Activated naive CD8-positive, alpha-beta T cell treated with anti-CD3 and anti-CD28 coated beads, Interleukin-2, amount 10 ng/mL, durations not matched to agents 7 days and 5 days (primary cell): Measurements from ENCODE around the gene ARHGAP26. TPM values are rescaled to one million over a fixed set of nuclear protein-coding genes. Genes with fewer than 3 reads are reported as not detected.
"Not testable (repeated sequence)": the region's sequence is repeated elsewhere in the genome, so short reads cannot be mapped to it uniquely, and the experiment has no call there.

Experiments used
- ATAC-seq: fragments of 150-1000 bp; cut with Tn5 transposase; one replicate; pipeline ENCODE4 v1.10.0; 2021; ENCODE audit warnings: low read depth, moderate library complexity
- POLR2A ChIA-PET: fragments of 350-600 bp; sonication (Branson Sonifier 250); formaldehyde crosslinking; loops from one replicate; lab custom pipeline; 2021; ENCODE audit warnings: antibody characterized with exemption; lab: Charles Lee
- DNase-seq: peaks from one replicate; pipeline ENCODE4 v3.0.0; 2021
- H3K27ac Mint-ChIP-seq: one replicate; pipeline ENCODE4 v1.8.0; 2022; ENCODE audit warnings: mild to moderate bottlenecking, mixed read lengths
- H3K27me3 Mint-ChIP-seq: one replicate; pipeline ENCODE4 v1.8.0; 2022; ENCODE audit warnings: mild to moderate bottlenecking, moderate library complexity, mixed read lengths
- H3K36me3 Mint-ChIP-seq: one replicate; pipeline ENCODE4 v1.8.0; 2021; ENCODE audit warnings: mild to moderate bottlenecking, mixed read lengths
- H3K4me1 Mint-ChIP-seq: one replicate; pipeline ENCODE4 v1.8.0; 2021; ENCODE audit warnings: mixed read lengths
- H3K4me3 Mint-ChIP-seq: one replicate; pipeline ENCODE4 v1.8.0; 2022; ENCODE audit warnings: mild to moderate bottlenecking, moderate library complexity, mixed read lengths
- H3K9me3 Mint-ChIP-seq: one replicate; pipeline ENCODE4 v1.8.0; 2021; ENCODE audit warnings: mixed read lengths
- total RNA-seq, 2 experiments: library from RNA; stranded (reverse); gene quantifications; one replicate each; pipeline ENCODE4 v1.2.3, GENCODE V29; 2021

The ARHGAP26 gene
- total RNA-seq, 2 experiments from 2014 or later, result 30.6 to 32.0 TPM

DNA sequence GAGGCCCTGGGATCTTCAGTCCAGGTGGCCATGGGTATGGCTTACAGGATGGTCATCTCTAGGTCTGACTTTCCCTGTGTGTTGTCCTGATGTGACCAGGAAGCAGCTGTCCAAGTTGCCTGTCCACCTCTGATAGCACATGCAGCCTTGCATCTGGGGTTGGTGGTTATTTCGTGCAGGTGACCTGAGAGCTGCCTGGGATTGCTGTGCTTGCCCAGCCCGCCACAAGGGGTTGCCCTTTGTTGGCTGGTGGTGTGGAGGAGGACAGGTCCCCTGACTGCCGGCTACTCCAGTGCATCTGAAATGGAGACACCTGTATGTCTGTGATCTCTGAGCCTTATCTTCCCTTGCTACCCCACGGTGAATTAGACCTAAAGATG lies 212.6 kb downstream of the ARHGAP26 start:
- ATAC-seq (no peak), DNase-seq (no peak)
- H3K27me3 Mint-ChIP-seq, result no peaks in the 10 kb centered on the region
- H3K9me3 Mint-ChIP-seq, result peaks cover 6% of the 10 kb centered on the region
- peaks cover 35% of the 10 kb centered on the region for H3K4me1 Mint-ChIP-seq
- POLR2A ChIA-PET, result no interaction called here
- no peak overlapping the region for H3K4me3 Mint-ChIP-seq
- no peak overlapping the region for H3K27ac Mint-ChIP-seq
- H3K36me3 Mint-ChIP-seq, result peaks cover 23% of the 10 kb centered on the region

DNA sequence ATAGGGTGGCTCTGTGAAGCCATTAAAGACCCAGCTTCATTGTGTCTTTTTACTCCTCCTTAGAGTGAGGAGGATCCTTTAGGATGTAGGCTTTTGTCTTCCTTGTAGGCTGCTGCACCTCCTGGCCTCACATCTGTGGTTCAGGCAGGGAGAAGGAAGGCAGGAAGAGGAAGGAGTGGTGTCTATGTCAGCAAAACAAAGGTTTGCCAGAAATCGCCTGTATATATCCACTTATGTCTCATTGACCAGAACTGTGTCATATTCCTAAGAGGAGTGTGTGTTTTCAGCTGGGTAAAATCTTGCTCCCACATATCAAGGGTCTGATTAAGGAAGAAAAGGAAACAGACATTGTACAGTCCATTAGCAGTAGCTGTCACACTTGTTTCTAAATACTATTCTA lies 213.8 kb downstream of the ARHGAP26 start:
- Mint-ChIP-seq H3K27ac (peak overlapping the region; percentile 56), H3K4me1 (peaks cover 27% of the 10 kb centered on the region), H3K36me3 (peaks cover 32% of the 10 kb centered on the region), H3K9me3 (peaks cover 8% of the 10 kb centered on the region), H3K27me3 (no peaks in the 10 kb centered on the region), H3K4me3 (no peak overlapping the region)
- no peak for ATAC-seq
- POLR2A ChIA-PET, result no interaction called here
- DNase-seq, result no peak

DNA sequence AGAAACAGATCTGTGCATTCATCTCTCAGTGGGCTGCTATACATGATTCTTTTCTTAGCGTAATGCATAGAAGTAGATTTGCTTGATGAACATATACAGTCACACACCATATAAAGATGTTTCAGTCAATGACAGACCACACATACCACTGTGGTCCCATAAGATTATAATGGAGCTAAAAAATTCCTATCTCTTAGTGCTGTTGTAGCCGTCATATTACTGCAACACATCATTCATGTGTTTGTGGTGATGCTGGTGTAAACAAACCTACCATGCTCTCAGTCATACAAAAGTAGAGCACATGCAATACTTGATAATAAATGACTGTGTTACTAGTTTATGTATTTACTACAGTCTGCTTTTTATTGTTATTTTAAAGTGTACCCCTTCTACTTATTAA lies 214.3 kb downstream of the ARHGAP26 start:
- H3K27ac Mint-ChIP-seq, result no peak overlapping the region
- no peak overlapping the region for H3K4me3 Mint-ChIP-seq
- H3K4me1 Mint-ChIP-seq, result peaks cover 24% of the 10 kb centered on the region
- H3K36me3 Mint-ChIP-seq, result peaks cover 31% of the 10 kb centered on the region
- DNase-seq (no peak), ATAC-seq (no peak)
- no peaks in the 10 kb centered on the region for H3K27me3 Mint-ChIP-seq
- POLR2A ChIA-PET, result no interaction called here
- H3K9me3 Mint-ChIP-seq, result peaks cover 8% of the 10 kb centered on the region

DNA sequence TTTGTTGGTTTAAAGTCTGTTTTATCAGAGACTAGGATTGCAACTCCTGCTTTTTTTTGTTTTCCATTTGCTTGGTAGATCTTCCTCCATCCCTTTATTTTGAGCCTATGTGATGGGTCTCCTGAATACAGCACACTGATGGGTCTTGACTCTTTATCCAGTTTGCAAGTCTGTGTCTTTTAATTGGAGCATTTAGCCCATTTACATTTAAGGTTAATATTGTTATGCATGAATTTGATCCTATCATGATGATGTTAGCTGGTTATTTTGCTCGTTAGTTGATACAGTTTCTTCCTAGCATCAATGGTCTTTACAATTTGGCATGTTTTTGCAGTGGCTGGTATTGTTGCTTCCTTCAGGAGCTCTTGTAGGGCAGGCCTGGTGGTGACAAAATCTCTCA lies 219.1 kb downstream of the ARHGAP26 start:
- peaks cover 33% of the 10 kb centered on the region for H3K36me3 Mint-ChIP-seq
- H3K4me1 Mint-ChIP-seq, H3K4me3 Mint-ChIP-seq, H3K27ac Mint-ChIP-seq, ATAC-seq, H3K27me3 Mint-ChIP-seq, DNase-seq, POLR2A ChIA-PET: not testable (repeated sequence)
- peaks cover 15% of the 10 kb centered on the region for H3K9me3 Mint-ChIP-seq

DNA sequence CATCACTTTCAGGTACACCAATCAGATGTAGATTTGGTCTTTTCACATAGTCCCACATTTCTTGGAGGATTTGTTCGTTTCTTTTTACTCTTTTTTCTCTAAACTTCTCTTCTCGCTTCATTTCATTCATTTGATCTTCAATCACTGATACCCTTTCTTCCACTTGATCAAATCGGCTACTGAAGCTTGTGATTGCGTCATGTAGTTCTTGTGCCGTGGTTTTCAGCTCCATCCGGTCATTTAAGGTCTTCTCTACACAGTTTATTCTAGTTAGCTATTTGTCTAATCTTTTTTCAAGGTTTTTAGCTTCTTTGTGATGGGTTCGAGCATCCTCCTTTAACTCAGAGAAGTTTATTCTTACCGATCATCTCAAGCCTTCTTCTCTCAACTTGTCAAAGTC lies 219.9 kb downstream of the ARHGAP26 start:
- ATAC-seq, H3K27ac Mint-ChIP-seq, POLR2A ChIA-PET, H3K27me3 Mint-ChIP-seq, DNase-seq, H3K4me3 Mint-ChIP-seq, H3K4me1 Mint-ChIP-seq: not testable (repeated sequence)
- peaks cover 16% of the 10 kb centered on the region for H3K9me3 Mint-ChIP-seq
- H3K36me3 Mint-ChIP-seq, result peaks cover 35% of the 10 kb centered on the region

DNA sequence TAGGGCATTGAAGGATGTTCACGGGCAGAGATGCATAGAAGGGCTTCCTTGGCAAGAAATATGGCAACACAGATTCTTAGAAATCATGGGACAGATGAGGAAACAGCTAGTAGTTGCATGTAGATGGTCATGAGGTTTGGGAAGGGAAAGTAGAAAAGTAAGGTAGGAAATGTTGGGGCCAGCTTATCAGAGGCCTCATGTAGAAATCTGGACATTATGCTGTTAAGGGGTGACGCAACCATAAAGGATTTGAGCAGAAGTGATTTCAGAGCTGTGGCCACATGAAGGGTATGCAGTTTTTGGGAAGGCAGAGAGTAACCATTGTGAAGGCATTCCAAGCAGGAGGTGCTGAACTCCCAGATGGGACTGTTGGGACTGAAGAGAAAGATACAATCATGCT lies 224.0 kb downstream of the ARHGAP26 start:
- H3K4me1 Mint-ChIP-seq, result peaks cover 29% of the 10 kb centered on the region
- no peaks in the 10 kb centered on the region for H3K27me3 Mint-ChIP-seq
- H3K4me3 Mint-ChIP-seq, result no peak overlapping the region
- DNase-seq, result no peak
- H3K27ac Mint-ChIP-seq, result no peak overlapping the region
- ATAC-seq, result no peak
- peaks cover 39% of the 10 kb centered on the region for H3K36me3 Mint-ChIP-seq
- POLR2A ChIA-PET, result no interaction called here
- peaks cover 13% of the 10 kb centered on the region for H3K9me3 Mint-ChIP-seq

DNA sequence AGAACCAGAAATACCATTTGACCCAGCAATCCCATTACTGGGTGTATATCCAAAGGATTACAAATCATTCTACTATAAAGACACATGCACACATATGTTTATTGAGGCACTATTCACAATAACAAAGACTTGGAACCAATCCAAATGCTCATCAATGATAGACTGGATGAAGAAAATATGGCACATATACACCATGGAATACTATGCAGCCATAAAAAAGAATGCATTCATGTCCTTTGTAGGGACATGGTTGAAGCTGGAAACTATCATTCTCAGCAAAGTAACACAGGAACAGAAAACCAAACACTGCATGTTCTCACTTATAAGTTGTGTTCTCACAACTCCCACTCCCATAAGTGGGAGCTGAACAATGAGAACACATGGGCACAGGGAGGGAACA lies 225.4 kb downstream of the ARHGAP26 start:
- POLR2A ChIA-PET, H3K27ac Mint-ChIP-seq, H3K27me3 Mint-ChIP-seq, H3K4me3 Mint-ChIP-seq, ATAC-seq, DNase-seq: not testable (repeated sequence)
- peaks cover 34% of the 10 kb centered on the region for H3K4me1 Mint-ChIP-seq
- H3K9me3 Mint-ChIP-seq, result peaks cover 11% of the 10 kb centered on the region
- H3K36me3 Mint-ChIP-seq, result peaks cover 38% of the 10 kb centered on the region

DNA sequence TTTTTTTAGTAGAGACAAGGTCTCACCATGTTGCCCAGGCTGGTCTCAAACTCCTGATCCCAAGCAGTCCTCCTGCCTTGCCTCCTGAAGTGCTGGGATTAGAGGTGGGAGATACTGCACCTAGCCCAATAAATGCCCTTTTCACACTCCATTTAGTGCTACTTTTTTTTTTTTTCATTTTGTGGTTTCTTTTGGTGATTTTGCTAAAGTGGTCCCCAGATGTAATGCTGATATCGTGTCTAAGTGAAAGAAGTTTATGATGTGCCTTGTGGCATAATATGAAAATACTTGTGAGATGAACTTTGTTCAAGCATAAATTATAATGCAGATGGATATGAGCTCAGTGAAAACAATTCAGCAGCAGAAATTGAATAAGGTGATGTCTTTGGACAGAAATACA lies 227.4 kb downstream of the ARHGAP26 start:
- ATAC-seq (no peak), DNase-seq (no peak)
- no peak overlapping the region for H3K4me3 Mint-ChIP-seq
- no peaks in the 10 kb centered on the region for H3K27me3 Mint-ChIP-seq
- POLR2A ChIA-PET, result interaction anchor here (0.9 kb wide), 1 partner anchor 407 kb away, joined by 3 read pairs; no protein-coding TSS in a partner anchor
- H3K4me1 Mint-ChIP-seq, result peaks cover 50% of the 10 kb centered on the region
- H3K27ac Mint-ChIP-seq, result peak overlapping the region; percentile 35
- H3K9me3 Mint-ChIP-seq, result peaks cover 10% of the 10 kb centered on the region
- H3K36me3 Mint-ChIP-seq, result peaks cover 43% of the 10 kb centered on the region

DNA sequence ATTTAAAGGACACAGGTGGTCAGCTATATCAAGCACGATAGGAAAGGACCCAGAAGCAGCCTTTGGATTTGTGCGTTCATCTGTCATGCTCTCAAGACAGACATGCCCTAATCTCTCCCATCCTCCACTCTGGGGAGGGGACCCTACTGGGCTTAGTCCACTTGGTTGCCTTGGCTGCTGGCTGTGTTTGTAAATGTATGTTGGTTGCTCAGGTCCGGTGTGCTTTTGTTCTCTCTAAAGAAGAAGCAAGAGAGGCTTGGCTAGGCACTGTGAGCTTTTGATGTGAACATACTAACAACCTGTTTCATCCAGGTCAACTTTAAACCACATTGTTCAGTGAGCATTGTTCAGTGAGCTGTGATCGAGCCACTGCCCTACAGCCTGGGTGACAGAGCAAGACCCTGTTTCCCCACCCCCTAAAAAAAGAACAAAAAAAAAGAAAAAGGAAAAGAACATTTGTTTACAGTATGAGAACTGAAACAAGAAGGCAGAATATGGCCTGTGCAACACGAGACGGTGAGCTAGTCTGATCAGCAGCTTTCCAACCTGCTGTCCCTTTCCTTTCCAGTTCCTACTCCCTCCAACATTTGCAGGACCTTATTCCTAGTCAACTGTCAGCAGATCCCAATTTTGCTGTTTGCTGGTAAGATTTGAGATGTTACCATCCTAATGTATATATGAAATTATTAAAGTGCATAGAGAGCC lies 228.3 kb downstream of the ARHGAP26 start:
- Mint-ChIP-seq H3K9me3 (peaks cover 10% of the 10 kb centered on the region), H3K27me3 (no peaks in the 10 kb centered on the region), H3K27ac (peak overlapping the region; percentile 54), H3K4me3 (no peak overlapping the region), H3K36me3 (peaks cover 43% of the 10 kb centered on the region), H3K4me1 (peaks cover 58% of the 10 kb centered on the region)
- DNase-seq (no peak), ATAC-seq (no peak)
- POLR2A ChIA-PET, result interaction anchor here (0.9 to 1.7 kb wide), 3 partner anchors 405 to 1189 kb away, joined by 3 to 4 read pairs (median 3); partner anchors contain the start of gene NR3C1

DNA sequence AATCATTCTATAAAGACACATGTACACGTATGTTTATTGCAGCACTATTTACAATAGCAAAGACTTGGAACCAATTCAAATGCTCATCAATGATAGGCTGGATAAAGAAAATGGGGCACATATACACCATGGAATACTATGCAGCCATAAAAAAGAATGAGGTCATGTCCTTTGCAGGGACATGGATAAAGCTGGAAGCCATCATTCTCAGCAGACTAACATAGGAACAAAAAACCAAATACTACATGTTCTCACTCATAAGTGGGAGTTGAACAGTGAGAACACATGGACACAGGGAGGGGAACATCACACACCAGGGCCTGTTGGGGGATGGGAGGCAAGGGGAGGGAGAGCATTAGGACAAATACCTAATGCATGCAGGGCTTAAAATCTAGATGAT lies 230.4 kb downstream of the ARHGAP26 start:
- not testable (repeated sequence) for DNase-seq, H3K4me3 Mint-ChIP-seq
- POLR2A ChIA-PET, result interaction anchor here (1.2 to 5.6 kb wide), 2 partner anchors 222 to 404 kb away, joined by 4 to 80 read pairs; partner anchors contain the start of gene NR3C1

DNA sequence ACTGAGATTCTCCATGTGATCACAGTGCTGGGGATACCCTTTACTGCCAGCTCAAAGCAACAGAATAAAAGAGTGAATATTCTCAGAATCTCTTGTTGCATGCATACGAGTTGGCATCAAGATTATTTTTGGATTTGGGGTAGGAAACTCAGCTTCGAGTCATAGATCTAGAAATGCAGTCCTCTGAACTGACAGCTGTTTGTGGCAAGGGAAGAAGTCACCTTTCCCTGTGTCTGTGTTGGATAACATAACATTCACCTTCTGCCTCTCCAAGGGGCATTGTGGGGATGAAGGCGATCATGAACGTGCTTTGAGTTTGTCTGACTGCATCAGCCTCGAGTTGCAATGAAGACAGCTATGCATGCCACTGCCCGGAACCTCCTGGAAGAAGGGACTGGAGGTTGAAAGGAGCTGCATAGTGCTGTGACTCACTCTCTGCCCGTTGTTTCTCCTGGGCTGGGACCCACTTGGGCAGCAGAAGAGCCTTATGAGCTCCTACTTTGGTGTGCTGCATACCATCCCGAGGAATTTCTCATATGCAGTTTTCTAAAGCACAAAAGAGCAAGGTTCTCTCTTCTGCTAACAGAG lies 231.7 kb downstream of the ARHGAP26 start:
- H3K27ac Mint-ChIP-seq, result peak overlapping the region; percentile 98
- H3K27me3 Mint-ChIP-seq, result no peaks in the 10 kb centered on the region
- POLR2A ChIA-PET, result interaction anchor here (0.8 to 5.6 kb wide), 14 partner anchors 8 to 1169 kb away, joined by 3 to 80 read pairs (median 4); partner anchors contain the start of genes KCTD16, NR3C1 and YIPF5
- peak overlapping the region; percentile 71 for H3K4me3 Mint-ChIP-seq
- ATAC-seq, result peak; percentile 32
- peaks cover 2% of the 10 kb centered on the region for H3K9me3 Mint-ChIP-seq
- peak; percentile 57 for DNase-seq
- H3K4me1 Mint-ChIP-seq, result peaks cover 67% of the 10 kb centered on the region
- H3K36me3 Mint-ChIP-seq, result peaks cover 28% of the 10 kb centered on the region

More for the DNA sequence above, 230.4 kb downstream of the ARHGAP26 start:
- H3K27me3 Mint-ChIP-seq, H3K9me3 Mint-ChIP-seq, ATAC-seq: not testable (repeated sequence)
- Mint-ChIP-seq H3K4me1 (peaks cover 70% of the 10 kb centered on the region), H3K36me3 (peaks cover 35% of the 10 kb centered on the region), H3K27ac (peak overlapping the region; percentile 98)

DNA sequence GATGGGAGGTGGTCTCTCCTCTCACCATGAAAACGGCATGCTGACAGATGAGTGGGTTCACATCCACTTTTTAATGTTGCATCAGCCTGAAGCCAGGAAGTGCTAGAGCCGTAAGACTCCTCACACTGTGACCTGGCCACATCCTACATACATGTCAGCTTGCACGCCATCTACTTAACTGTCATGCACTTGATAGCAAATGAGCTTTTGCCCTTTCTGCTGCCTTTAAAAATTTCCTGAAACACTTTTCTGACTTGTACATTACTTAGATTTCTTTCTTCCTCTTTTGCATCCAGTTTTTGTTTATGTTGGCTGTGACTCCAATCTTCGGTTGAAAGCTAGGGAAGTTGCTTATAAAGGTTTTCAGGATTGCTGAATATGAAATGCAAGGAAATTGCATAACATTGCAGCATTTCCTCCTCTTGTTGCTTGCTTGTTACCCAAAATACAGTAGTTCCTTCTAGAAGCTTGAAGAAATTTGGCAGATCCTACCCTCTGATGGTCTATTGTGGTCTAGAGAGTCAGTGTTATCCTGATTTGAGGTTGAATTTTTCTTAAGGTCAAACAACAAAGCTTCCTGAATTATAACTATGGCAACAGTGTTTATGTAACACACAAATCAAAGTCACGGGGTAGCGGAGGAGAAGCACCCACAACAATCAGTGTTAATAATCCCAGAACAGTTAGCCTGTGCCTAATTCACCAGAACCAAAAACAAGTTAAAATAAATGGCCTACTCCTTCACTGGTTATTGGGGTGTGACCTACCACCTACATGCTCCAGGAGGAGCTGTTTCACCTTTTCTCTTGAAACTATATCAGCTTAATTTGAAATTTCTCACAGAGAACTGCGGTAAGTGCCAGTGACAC lies 232.5 kb downstream of the ARHGAP26 start:
- no peaks in the 10 kb centered on the region for H3K27me3 Mint-ChIP-seq
- ATAC-seq, result peak; percentile 92
- DNase-seq, result peak; percentile 53
- H3K27ac Mint-ChIP-seq, result peak overlapping the region; percentile 98
- H3K36me3 Mint-ChIP-seq, result peaks cover 29% of the 10 kb centered on the region
- H3K9me3 Mint-ChIP-seq, result peaks cover 2% of the 10 kb centered on the region
- H3K4me3 Mint-ChIP-seq, result peak overlapping the region; percentile 71
- peaks cover 71% of the 10 kb centered on the region for H3K4me1 Mint-ChIP-seq
- POLR2A ChIA-PET, result interaction anchor here (0.6 to 5.6 kb wide), 19 partner anchors 7 to 1168 kb away, joined by 3 to 80 read pairs (median 3); partner anchors contain the start of genes KCTD16, NR3C1 and YIPF5

DNA sequence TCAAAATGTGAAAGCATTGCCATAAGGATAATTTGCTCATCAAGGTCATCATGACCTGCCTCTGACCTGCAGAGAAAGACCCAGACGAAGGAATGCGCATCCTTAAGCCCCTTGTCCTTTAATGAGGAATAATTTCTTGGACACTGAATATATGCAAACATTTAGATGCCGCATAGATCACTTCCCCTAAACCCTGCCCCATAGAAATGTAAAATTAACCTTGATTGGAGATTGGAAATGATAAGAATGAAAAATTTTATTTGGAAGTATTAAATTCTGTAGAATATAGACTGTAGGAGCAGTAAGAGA lies 233.1 kb downstream of the ARHGAP26 start:
- ATAC-seq, result no peak

More for the DNA sequence above, 233.1 kb downstream of the ARHGAP26 start:
- no peaks in the 10 kb centered on the region for H3K27me3 Mint-ChIP-seq
- POLR2A ChIA-PET, result interaction anchor here (0.6 to 5.6 kb wide), 13 partner anchors 17 to 1167 kb away, joined by 3 to 80 read pairs (median 4); partner anchors contain the start of genes KCTD16, NR3C1 and YIPF5
- H3K36me3 Mint-ChIP-seq, result peaks cover 29% of the 10 kb centered on the region
- H3K9me3 Mint-ChIP-seq, result peaks cover 2% of the 10 kb centered on the region
- peak overlapping the region; percentile 98 for H3K27ac Mint-ChIP-seq
- no peak for DNase-seq
- peak overlapping the region; percentile 71 for H3K4me3 Mint-ChIP-seq
- peaks cover 75% of the 10 kb centered on the region for H3K4me1 Mint-ChIP-seq
